ENCODE measurements around the gene RPL36A. TPM values are rescaled to one million over a fixed set of nuclear protein-coding genes. Genes with fewer than 3 reads are reported as not detected.

The RPL36A gene
- total RNA-seq, 4 donors from 2014 or later, result 280 to 704 (median 376) TPM

DNA sequence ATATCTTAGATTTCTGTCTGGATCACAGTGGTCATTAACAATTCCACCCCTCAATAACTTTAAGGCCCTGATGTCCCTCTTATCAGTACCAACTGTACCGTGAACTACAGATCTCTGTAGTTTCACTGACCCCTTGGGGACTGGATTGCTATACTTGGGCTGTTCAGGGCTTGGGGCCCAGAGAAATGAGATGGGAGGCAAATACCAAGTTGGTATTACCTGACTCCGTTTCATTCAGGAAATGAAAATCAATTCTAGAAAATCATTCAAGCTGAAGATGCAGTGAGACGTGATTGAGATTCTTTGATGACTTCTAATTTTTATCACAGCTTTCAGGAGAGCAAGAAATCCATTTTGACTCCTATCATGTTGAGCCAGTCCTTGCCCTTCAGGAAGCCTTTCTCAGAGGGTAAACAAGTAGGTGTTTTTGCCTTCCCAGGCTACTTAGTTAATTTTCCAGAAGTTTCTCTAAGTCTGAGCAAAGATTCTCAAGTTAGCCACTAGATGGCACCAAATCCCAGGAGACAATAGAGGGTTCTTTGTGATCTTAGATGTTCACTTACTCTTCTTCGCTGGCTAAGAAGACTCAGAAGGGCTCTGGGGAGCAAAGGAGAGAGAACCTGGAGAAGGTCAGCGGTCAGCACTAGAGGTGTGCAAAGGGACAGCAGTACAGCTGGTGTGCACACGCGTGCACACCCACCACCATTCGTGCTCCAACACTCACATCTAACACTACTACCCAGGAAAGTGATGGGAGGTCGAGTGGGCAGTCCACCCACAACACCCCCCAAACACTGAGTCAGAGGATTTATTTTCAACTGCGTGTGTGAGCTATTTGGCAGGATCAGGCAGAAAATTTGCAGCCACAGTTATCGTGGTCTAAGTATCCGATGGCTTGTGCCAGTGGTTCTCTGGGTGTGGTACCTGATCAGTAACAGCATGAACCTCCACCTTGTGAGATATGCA lies 24.7 kb downstream of the RPL36A start:
- Histone ChIP-seq H3K27me3 (no peaks in the 10 kb centered on the region), H3K4me1 (peaks cover 6 to 68% (median 52%) of the 10 kb centered on the region in 4 donors), H3K9me3 (no peaks in the 10 kb centered on the region), H3K27ac (replicated peaks in 1 of 4) (peak overlapping the region; percentile 48 to 73 (median 64)), H3K4me3 (no peak overlapping the region), H3K36me3 (peaks cover 6 to 14% (median 9%) of the 10 kb centered on the region in 4 donors)
- DNase-seq (ENCODE audit: extremely low spot score), result no peak
- 40% methylated on average over 12 of the region's 12 CpGs for WGBS
- intact Hi-C loops (cut with DNase I), result loop anchor here (2.0 to 5.0 kb wide), 2 partner anchors 137 to 383 kb away; partner anchors contain the start of gene ARMCX1
- TF ChIP-seq EP300 (IDR thresholded peaks at IDR 0.05) (no peak), POLR2A (IDR thresholded peaks at IDR 0.05; ENCODE audit: low read depth) (no peak)
- TF ChIP-seq, protein P1, sequence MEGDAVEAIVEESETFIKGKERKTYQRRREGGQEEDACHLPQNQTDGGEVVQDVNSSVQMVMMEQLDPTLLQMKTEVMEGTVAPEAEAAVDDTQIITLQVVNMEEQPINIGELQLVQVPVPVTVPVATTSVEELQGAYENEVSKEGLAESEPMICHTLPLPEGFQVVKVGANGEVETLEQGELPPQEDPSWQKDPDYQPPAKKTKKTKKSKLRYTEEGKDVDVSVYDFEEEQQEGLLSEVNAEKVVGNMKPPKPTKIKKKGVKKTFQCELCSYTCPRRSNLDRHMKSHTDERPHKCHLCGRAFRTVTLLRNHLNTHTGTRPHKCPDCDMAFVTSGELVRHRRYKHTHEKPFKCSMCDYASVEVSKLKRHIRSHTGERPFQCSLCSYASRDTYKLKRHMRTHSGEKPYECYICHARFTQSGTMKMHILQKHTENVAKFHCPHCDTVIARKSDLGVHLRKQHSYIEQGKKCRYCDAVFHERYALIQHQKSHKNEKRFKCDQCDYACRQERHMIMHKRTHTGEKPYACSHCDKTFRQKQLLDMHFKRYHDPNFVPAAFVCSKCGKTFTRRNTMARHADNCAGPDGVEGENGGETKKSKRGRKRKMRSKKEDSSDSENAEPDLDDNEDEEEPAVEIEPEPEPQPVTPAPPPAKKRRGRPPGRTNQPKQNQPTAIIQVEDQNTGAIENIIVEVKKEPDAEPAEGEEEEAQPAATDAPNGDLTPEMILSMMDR (IDR thresholded peaks at IDR 0.05), result peak; percentile 72 to 80 (median 73)

- peak overlapping the region in 2 of 4 donors; percentile 73 to 85 for H3K27ac ChIP-seq (replicated peaks in 1 of 4)
- peaks cover 6 to 60% (median 47%) of the 10 kb centered on the region in 4 donors for H3K4me1 ChIP-seq
- DNase-seq (ENCODE audit: extremely low spot score), result no peak
- intact Hi-C loops (cut with DNase I), result loop anchor here (5.0 kb wide), 1 partner anchor 136 kb away; the partner anchor contains the start of gene ARMCX1
- H3K9me3 ChIP-seq, result no peaks in the 10 kb centered on the region
- H3K36me3 ChIP-seq, result peaks cover 6 to 14% (median 9%) of the 10 kb centered on the region in 4 donors
- no peak overlapping the region for H3K4me3 ChIP-seq
- WGBS, result 80% methylated on average over 7 of the region's 7 CpGs
- no peaks in the 10 kb centered on the region for H3K27me3 ChIP-seq
- TF ChIP-seq, protein P1 (IDR thresholded peaks at IDR 0.05), result no peak
- no peak for TF ChIP-seq POLR2AphosphoS5 (IDR thresholded peaks at IDR 0.05)
- TF ChIP-seq EP300 (IDR thresholded peaks at IDR 0.05), result no peak
- no peak for TF ChIP-seq POLR2A (IDR thresholded peaks at IDR 0.05; ENCODE audit: low read depth)
Observed at GRCh38 chrX:101416691-101417090, 25.9 kb downstream of the RPL36A start.

GRCh38 chrX:101417190-101417589 lies 26.4 kb downstream of the RPL36A start:
- H3K4me3 ChIP-seq, result peak overlapping the region; percentile 57 to 73 (median 66)
- no peaks in the 10 kb centered on the region for H3K9me3 ChIP-seq
- TF ChIP-seq EP300 (IDR thresholded peaks at IDR 0.05) (no peak), POLR2A (IDR thresholded peaks at IDR 0.05; ENCODE audit: low read depth) (no peak), POLR2AphosphoS5 (IDR thresholded peaks at IDR 0.05) (no peak)
- TF ChIP-seq, protein P1 (IDR thresholded peaks at IDR 0.05), result no peak
- H3K27ac ChIP-seq (replicated peaks in 1 of 4), result peak overlapping the region; percentile 85 to 92 (median 90)
- H3K27me3 ChIP-seq, result no peaks in the 10 kb centered on the region
- 63% methylated on average over 4 of the region's 4 CpGs for WGBS
- H3K36me3 ChIP-seq, result peaks cover 4 to 14% (median 7%) of the 10 kb centered on the region in 4 donors
- peaks cover 6 to 55% (median 42%) of the 10 kb centered on the region in 4 donors for H3K4me1 ChIP-seq
- intact Hi-C loops (cut with DNase I), result loop anchor here (5.0 kb wide), 1 partner anchor 135 kb away; the partner anchor contains the start of gene ARMCX1
- no peak for DNase-seq (ENCODE audit: extremely low spot score)

DNA sequence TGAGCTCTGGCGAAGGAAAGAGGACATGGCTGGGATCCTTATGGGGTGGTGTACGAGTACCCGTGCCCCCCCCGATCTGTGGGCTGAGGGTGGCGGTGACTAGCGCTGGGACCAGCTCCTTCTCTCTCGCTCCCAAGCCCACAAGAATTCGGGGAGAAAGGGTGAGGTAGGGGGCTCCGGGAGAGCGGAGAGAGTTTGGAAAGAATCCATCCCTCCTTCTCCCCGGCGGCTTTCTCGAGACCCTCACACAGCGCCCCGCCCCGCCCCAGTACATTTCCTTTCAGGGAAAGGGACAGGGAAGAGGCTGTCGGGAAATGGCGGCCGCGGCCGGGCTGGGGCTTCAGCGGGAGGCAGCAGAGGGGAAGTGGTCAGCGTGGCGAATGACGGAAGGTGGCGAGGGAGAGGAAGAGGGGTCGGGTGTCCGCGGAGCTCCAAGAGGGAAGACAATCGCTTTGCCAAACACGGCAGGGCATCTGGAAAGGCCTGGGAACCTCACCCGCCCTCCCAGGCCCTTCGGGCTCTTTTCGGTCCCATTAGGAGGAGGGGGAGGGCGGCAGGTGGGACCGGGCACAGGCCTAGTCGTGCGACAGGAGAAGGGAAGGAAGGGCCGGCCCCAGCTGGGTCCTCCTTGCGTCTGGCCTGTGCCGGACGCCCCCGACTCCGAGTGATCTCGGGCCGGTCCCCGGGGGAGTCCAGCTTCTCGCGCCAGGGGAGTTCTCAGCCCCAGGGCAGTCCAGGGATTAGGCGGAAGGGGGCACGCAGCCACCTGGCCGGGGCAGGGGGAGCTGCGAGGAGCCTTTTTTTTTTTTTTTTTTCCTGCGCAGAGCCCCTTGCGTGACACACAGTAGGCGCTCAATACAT lies 27.4 kb downstream of the RPL36A start:
- Histone ChIP-seq H3K9me3 (no peaks in the 10 kb centered on the region), H3K27me3 (no peaks in the 10 kb centered on the region), H3K27ac (replicated peaks in 1 of 4) (peak overlapping the region; percentile 85 to 92 (median 90)), H3K4me3 (peak overlapping the region; percentile 57 to 73 (median 66)), H3K36me3 (peaks cover 0 to 15% (median 4%) of the 10 kb centered on the region in 4 donors), H3K4me1 (peaks cover 3 to 45% (median 37%) of the 10 kb centered on the region in 4 donors)
- TF ChIP-seq POLR2AphosphoS5 (IDR thresholded peaks at IDR 0.05) (peak in 1 of 2 donors; percentile 35), POLR2A (IDR thresholded peaks at IDR 0.05; ENCODE audit: low read depth) (no peak), EP300 (IDR thresholded peaks at IDR 0.05) (no peak)
- TF ChIP-seq, protein P1 (IDR thresholded peaks at IDR 0.05), result no peak
- intact Hi-C loops (cut with DNase I), result loop anchor here (5.0 kb wide), 1 partner anchor 134 kb away; the partner anchor contains the start of gene ARMCX1
- 26% methylated on average over 56 of the region's 56 CpGs for WGBS
- peak; percentile 90 for DNase-seq (ENCODE audit: extremely low spot score)

Data from esophagus muscularis mucosa (tissue), 4 donors.